ENCODE results near the gene ZBTB34.

GRCh38 chr9:126853667-126854066, 6.8 kb upstream of the ZBTB34 start:
- TF ChIP-seq EZH2 (IDR thresholded peaks at IDR 0.05; ENCODE audit: borderline replicate concordance, low read length) = no peak
- no peak for TF ChIP-seq CTCF (IDR thresholded peaks at IDR 0.05; ENCODE audit: low read length)
